T-helper 2 cell (primary cell): ENCODE data around the gene ENOX1.

ENCODE experiments used
- DNase-seq, 5 experiments: peaks; one replicate each; pipeline versions ENCODE4 v3.0.0 to v3.0.0-alpha.2; 2012 to 2022

The ENOX1 gene

DNA sequence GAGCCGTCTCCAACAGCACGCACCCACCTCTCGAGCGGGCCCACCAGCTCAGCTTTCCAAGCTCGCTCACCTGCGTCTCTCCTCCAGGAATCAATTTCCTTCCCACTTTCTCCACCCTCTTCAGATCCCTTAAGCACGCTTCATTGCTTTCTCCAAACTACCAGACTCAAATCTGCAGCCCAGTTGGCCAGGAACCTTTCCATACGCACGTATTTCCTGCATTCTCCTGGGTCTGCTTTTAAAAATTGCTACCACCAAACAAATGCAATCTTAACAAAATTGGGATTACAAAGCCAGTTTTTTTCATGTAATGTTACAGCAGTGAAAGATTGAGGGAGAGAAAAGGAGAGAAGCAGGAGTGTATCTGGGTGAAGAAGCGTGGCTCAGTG, 1.5 kb downstream of the ENOX1 start:
- no peak for DNase-seq

DNA sequence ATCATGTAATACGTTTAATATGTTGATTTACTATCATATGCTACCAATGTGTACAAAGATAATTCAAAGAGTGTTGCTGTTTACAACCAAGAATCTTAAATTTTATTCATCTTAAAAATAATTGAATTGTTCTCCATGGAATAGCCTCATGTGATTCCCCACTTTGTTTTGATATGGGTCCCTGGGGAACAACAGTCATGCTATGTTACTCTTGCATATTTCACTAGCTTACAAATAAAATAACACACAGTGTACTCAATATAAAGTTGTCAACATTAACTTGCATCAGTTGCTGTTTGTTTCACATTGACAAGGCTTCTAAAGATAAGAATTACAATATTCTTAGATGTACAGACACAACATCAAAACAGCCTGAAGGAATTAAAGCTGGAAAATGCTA, 2.3 kb downstream of the ENOX1 start:
- no peak for DNase-seq

DNA sequence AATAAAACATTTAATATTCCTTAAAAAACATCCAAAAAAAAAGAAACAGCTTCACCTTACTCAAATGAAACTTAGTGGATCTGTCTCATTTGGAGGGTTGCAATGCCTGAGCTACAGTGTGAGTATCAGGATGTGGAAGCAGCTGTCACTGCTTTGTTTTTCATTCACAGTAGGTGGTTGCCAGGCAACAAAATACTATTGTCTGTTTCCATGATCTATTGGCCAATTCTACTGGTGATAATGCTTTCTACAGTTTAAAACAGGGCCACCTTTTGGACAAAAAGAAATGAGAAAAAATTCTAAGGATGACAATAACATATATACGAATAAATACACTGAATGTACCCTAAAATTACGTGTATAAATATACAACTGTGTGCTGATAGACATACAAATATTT, 3.0 kb downstream of the ENOX1 start:
- DNase-seq = no peak

DNA sequence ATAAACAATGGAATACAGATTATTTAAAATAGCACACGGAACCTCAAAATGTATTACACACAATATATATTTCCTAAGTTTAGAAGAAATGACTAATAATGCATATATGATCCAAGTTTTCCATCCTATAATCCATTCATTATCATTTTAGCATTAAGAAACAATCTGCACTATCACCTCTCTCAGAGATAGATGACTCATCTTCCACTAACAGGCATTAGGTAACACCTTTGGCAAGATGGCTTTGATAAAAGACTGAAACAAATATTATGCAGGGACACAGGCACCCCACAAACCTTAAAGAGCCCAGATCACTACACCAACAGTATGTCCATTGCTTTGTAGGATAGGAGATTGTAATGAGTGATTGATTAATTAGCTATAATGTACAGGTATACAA, 4.1 kb downstream of the ENOX1 start:
- no peak for DNase-seq

DNA sequence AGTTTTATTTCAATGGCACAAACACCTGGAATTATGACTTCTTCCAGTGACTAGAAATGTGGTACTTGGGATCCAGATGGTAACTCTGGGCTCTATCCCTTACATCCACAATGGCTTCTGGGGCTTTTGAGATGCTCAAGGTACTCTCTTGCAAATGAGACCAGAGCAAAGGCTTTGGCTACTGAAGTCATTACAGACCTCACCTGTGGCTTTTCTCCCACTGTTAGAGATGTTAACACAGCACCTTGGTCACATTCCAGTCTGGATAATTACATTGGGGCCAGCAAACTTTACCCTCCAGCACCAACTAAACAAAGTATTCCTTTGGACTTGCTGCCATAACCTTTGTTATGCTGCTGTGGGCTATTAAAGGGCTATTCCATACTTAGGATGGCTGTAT, 6.1 kb downstream of the ENOX1 start:
- DNase-seq = no peak

DNA sequence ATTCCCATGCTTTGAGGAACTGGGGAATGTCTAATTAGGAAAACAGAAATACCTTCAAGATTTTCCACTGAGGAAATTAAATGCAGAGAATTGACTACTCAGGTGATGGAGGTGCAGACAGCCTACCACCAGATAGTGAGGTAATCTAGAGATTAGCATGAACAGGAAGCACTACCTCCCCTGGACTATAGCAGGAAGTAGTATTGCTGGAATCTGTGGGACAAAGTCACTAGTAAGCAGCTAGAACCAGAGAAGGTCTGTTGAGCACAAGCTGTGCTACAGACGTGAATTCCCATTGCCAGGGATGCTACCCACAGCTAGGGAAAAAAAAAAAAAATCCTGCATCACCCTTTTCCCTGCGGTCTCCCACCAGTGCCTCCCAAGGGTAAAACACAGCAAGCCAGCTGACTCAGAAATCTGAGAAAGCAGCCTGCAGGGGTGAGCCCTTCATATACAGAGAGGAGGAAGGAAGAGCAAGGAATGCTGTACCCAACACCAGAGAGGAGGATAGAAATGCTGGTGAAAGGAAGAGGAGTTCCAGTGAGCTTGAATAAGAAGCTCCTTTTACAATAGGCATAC, 10.2 kb downstream of the ENOX1 start:
- DNase-seq = no peak

DNA sequence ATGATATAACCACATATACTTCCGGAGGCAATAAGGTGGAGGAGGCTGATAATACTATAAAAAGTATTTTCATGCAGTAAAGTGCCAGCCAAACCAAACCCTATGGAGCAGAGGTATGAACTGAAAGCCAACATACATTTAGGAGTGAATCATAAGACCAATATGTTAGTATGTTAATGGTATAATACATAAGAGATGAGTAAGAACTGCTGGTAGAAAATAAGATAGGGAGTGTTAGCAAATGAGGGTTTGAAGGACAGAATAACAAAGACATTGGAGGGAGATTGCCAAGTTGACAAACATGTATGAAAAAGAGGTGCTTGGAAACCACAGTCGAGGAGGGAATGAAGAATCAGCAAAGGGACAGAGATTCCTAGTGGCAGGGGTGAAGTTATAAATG, 10.8 kb downstream of the ENOX1 start:
- DNase-seq = no peak

DNA sequence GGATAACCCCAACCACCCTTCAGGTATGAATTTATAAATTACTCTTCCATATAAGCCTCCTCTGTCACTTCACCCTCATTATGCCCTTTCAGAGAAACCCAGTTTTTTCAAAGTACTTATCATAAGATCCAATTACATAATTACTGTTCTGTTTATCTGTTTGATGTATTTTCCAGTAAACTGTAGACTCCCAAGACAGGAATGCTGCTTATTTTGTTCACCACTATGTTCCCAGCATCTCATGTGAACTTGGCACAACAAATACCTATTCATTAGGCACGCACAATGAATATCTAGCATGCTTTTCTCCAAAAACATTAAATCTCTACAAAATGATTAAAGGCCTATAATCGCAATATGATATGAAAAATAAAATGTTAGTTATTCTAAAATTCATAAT, 13.2 kb downstream of the ENOX1 start:
- DNase-seq = no peak

DNA sequence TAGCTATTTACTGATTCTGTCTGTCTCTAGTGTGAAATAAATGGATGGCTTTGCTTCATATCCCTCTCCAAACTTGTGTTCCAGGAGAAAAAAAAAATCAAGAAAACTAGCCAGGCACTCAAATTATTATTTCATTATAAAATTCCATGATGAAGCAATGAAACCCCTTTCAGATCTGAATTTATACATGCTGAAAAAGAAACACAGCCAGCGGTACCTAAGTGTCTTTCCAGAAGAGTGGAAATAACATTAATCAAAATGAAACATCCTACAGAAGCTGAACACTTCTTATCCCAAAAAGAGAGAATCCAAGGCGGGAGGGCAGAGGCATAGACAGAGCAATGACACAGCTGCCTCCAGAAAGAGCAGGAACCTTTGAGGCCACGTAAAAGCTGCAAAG, 15.9 kb downstream of the ENOX1 start:
- DNase-seq = no peak

DNA sequence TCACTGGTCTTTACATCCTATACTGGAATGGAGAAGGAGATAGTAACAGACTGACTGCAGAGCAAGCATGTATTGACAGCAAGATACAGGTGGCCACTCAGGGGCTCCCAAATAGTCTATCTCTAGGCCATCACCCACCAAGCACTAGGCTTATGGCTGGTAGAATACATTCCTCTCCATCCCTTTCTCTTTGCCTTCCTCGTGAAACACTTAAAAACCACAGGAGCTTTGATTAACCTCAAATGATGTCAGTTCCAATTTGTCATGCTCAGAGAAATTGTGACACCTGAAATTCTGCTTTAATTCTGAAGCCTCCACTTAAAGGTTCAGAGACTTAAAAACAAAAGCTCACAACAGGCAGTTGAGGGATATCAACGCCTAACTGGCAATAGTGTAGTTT, 17.2 kb downstream of the ENOX1 start:
- DNase-seq = no peak

DNA sequence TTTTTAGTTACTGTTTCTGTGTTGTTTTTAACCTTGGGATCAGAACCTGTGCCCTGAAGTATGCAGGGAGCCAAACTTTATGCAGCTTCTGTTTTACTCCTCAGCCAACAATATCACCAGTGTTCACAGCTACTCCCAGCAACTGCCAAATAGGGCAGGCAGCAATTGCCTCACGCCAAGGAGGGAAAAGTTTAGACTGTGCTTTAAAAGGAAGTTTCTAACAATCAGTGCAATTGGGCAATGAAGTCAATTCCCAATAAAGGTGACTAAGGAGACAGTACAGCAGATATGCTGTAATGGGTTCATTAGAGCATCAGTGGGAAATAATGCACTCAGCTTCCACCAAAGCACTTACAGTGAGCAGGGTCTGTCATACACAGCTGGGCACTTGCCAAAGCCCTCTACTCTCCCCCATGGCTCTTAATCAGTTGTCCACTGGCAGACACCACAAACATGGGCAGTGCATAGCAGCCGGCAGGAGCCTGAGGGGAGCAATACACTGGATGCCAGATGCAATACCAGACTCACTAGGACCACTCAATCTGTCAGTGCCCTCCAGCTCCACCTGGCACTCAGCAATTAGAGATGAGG, 19.3 kb downstream of the ENOX1 start:
- no peak for DNase-seq

DNA sequence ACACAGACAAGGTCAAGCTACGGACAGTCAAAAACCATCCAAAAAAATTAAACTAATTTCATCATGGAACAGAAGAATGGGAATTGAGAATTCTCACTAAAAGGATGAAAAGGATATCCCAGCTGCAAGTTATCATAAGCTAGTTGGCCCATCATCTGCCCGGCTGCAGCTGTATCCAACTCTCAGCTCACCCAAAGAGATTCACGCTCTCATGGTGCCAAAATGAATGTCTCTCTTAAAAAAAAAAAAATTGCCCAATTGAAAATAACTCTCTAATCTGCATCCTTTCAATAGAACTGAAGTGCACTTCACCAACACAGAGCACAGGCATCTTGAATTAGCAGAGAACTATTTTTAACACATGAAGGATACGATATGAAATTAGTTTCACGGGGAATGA, 20.0 kb downstream of the ENOX1 start:
- DNase-seq = no peak

DNA sequence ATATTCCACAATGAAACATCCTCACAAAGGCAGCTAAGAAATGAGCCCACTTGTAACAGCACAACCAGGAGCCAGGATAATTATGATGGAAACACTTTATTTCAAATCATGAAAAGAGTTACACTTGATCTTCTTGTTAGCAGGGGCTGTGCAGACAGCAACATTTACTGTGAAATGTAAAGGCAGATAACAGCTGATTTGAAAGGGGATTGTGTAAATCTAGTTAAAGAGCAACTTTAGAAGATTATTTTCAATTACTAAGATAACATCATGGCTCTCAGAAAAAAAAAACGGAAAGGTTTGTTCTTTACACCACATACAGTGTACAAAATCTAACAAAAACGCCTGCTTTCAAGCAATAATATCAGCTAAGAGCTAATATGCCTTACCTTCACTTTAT, 22.4 kb downstream of the ENOX1 start:
- no peak for DNase-seq

DNA sequence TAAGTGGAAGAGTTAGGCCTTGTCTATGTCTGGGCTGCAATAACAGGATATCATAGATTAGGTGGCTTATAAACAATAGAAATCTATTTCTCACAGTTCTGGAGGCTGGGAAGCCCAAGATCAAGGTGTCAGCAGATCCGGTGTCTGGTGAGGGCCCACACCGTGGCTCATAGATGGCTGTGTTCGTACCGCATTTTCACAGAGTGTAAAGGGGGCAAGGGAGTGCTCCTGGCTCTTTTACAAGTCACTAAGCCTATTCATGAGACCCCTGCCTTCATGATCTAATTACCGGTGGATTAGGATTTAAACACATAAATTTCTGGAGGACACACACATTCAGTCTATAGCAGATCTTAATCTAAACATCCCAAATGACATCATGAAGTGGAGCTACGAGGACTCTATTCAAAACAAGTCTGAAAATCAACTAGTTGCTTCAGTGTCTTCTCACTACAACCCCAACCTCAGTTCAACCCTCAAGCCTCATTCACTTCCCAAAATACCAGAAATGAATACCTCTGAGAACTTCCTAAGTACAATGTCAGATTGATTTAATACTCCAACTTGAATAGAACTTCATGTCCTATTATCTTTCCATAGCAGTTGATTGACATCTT, 23.5 kb downstream of the ENOX1 start:
- DNase-seq = no peak

DNA sequence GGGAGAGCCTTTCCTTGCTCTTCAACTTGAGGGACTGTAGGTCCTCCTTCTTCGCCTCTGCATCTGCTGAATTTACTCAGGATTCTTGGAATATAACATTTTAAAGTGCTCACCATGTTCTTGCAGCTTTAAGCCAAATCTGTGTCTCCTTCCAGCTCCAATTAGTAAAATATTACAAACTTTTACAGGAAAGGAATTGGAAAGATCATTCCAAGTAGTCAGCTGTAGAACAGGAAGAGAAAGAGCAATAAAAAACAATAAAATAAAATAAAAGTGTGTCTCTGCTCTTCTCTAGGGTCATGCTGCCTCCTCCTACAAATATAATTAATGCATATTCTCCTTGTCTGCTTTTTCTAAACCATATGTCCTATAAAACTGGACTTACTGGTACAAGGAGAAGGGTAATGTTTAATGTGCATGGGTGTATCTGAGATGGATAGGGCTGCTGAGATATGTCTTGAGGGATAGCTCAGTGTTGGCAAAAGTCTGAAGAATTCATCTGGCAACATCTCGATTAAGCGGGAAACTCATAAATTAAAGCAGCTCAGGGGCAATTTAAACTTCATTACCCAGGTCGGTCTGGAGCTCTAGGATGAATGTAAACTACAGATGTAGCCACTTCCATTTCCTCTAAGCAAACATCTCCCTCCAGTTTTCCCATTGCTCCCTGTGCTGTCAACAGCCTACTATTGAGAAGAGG, 25.0 kb downstream of the ENOX1 start:
- no peak for DNase-seq

DNA sequence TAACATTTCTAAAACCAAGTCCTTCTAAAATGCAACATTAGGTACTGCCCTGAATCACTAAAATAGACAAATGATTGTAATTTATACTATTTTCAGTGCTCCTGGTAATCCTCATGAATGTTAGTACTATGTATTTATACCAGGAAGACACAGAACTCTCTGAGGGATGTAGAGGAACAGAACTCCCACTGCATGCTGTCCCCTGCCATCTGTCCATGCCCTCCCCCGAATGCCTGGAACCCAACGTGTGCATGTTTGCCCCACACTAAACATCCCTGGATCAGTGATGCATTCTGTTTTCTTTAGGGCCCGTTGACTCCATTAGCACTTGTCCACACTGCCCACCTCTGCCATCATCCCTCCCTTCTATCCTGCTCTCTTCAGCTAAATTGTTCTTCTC, 26.5 kb downstream of the ENOX1 start:
- DNase-seq = no peak

DNA sequence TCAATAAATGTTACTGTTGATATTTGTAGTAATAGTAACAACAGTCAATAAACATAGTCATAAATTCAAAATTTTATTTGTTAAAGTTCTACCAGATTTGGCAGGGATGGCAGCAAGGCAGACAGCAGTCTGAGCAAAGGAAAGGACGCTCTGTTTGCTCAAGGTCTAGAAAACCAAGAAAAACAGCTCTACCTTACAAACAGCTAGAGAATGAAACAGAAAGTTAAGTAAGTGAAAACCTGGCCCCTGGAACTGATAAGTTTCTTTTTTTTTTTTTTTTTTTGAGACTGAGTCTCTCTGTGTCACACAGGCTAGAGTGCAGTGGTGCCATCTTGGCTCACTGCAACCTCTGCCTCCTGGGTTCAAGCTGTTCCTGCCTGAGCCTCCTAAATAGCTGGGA, 27.9 kb downstream of the ENOX1 start:
- DNase-seq = peak in 1 of 5 experiments; percentile 5

DNA sequence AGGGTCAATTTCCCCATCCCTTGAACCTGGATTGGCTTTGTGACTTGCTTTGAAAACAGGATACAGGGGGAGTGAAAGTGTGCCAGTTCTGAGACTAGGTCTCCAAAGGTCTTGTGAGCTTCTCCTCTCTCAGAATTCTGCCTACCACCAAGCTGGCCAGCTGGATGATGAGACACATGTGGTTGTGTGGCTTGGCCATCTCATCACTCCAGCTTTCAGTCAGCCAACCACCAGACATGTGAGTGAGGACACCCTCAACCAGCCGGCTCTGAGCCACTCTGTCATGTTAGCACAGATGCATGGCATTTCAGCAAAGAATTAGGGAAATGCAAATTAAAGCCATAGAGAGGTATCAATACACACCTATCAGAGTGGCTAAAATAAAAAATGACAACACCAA, 29.5 kb downstream of the ENOX1 start:
- no peak for DNase-seq

DNA sequence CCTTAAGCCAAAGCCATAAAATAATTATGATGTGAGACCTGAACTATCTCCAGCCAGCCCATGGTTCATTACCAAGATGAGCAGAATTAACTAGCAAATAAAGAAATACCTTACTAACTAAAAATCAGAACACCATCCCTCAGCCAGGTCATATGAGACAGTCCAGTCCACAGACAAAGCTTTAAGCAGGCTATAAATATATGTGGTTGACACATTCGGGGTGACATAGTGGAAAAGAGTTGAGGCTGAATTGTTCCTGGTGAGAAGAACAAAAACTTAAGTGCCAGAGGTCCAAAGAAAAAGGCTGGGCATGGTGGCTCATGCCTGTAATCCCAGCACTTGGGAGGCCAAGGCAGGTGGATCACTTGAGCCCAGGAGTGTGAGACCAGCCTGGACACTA, 30.9 kb downstream of the ENOX1 start:
- DNase-seq = no peak

DNA sequence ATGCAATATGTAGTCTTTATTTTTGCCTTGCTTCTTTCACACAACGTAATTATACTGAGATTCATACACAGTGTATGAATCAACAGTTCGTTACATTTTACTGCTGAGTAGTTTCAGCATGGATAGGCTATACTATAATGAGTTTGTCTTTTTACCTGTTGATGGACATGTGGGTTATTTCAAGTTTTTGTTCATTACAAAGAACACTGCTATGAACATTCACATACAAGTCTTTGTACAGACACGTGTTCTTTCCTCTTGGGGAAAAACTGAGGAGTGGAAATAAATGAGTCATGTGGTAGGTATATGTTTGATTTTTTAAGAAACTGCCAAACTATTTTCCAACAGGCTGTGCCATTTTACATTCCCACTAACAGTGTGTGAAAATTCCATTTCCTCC, 35.1 kb downstream of the ENOX1 start:
- DNase-seq = no peak

DNA sequence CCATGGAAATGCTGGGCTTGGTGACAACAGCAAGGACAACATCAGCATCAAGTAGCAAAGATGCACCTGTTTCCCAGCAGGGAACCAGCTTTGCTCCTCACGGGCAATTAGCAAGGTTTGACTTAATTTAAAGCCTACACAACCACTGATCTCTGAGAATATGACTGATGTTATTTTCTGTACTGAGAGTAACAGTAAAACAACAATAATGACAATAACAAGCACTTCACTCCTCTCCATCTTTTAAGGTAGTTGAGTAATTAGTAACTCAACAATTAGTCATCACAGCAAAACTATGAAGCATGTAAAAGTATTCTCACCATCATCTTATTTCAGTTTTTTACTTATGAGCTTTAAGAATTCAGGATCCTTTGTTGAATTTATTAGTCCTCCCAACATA, 37.3 kb downstream of the ENOX1 start:
- no peak for DNase-seq

DNA sequence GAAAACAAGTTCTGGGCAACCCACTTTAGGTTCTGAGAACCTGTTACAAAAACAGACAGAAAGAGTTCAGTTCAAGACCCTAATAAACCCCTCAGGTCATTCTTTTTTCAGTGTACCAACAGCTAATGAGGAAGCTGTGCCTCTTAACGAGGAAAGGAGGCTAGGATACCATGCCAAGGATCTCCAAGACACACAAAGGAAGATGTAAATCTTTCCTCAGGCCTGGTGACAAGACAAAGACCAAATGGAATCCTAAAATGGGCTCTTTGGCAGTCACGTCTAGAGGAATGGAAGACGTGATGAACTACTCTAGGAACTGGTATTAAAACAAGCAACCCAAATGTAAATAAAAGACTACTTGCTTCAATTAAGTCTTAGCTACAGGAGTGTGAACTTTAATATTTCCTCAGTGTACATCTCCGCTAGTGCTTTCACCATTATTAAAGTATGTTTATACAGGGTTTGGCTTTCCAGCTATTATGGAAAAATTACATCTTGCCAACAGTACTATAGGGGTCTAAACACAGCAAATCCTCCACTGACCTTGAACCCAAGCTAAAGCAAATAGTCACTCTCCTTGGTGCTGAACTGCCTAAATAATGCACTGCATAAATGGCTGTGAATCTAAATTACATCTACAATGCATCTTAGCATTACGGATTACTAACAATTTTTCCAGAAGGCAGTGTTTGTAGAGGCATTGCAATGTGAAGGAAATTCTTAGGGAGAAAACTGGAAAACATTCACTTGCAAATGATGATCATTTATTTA, 42.3 kb downstream of the ENOX1 start:
- DNase-seq = no peak

DNA sequence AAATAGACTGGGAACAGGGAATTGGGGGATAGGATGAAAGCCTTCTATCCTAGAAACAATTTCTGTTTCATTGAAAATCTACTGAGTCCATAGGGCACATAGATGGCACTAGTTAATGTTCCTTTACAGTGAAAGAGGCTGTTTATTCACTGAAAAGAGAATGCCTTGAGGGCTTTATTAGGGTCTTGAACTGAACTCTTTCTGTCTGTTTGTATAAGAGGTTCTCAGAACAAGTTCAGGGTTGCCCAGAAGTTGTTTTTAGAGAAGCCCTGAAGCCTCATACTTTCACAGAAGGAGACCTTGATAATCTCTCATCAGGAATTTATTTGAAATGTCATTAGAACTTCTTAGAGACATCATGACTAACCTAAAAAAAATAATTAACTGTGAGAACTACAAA, 43.9 kb downstream of the ENOX1 start:
- no peak for DNase-seq
